Mammary epithelial cell (primary cell): ENCODE data around the gene CIITA.

Experiments used
- CTCF ChIP-seq, 2 donors: IDR thresholded peaks in 1 of 2; conservative IDR thresholded peaks in 1 of 2; 2 replicates each; pipeline ENCODE4 v1.5.1; 2011 to 2012; ENCODE audit warnings: inconsistent platforms in 2 of 2, low read length in 2 of 2, mild to moderate bottlenecking in 2 of 2, control low read depth in 1 of 2, low read depth in 1 of 2; ENCODE audit not compliant: insufficient read depth in 1 of 2; ENCODE audit errors: extremely low read depth in 1 of 2
- EZH2 ChIP-seq: IDR thresholded peaks from 2 replicates; pipeline ENCODE4 v1.6.1; 2012; ENCODE audit warnings: low read length, inconsistent platforms, borderline replicate concordance

GRCh38 chr16:10970065-10970464 is 93.1 kb downstream of the CIITA start:
- TF ChIP-seq CTCF (conservative IDR thresholded peaks at IDR 0.05 in 1 of 2, IDR thresholded peaks at IDR 0.05 in 1 of 2; ENCODE audit: extremely low read depth in 1 of 2, insufficient read depth in 1 of 2, low read depth in 1 of 2, low read length in 2 of 2) (no peak), EZH2 (no peak)
